CD4-positive, alpha-beta T cell treated with Interleukin-17A for 4 hours (primary cell): Measurements from ENCODE around the gene DISC1.

ENCODE experiments used
- DNase-seq: peaks from one replicate; pipeline ENCODE4 v3.0.0-alpha.2; 2020; ENCODE audit warnings: mixed read lengths

Gene DISC1

DNA sequence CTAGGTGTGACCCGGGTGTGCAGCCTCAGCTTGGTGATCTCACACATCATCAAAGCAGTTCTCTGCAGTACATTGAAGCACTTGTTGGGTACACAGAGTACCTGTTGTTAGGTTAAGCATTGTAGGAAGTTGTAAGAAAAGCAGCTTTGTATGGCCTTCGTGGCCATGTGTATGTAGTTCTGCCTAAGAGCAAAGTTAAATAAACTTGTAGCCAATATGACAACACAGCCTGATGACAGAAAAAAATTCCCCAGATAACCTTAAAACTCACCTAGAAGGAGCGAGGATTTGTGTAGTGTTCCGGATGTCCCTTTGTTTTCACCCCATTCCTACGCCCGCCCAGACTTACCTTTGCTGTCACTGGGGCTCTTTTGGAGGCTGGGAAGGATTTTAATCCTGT, 48.0 kb downstream of the DISC1 start:
- no peak for DNase-seq

DNA sequence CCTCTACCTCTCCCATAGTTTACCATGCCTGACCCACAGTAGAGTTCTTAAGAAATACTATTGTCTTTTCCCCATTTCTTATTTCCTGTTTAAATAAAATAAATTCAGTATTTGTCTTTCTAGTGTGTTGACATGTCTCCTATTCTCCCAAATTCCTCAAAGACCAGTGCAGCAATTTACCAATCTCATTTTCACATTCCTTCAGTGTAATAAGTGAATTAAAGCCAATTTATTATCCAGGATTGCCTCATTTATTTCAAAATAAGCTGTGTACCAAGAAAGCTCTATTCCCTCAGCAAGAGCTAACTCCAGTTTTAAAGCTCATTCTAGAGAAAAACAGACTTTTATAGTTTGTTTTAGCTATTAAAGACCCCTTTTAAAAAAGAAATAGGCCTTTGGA, 49.9 kb downstream of the DISC1 start:
- DNase-seq = no peak

DNA sequence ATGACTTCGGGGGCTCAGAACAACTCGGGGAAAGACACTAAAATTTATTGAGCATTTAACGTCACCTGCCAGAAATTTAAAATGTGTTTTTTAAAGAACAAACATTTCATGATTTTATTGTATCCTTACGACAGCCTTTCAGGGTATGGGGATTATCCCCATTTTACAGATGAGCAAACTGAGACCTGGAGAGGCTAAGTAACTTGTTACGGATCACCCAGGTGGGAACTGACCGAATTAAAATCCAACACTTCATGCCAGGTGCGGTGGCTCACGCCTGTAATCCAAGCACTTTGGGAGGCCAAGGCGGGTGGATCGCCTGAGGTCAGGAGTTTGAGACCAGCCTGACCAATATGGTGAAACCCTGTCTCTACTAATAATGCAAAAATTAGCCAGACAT, 50.9 kb downstream of the DISC1 start:
- DNase-seq = no peak

DNA sequence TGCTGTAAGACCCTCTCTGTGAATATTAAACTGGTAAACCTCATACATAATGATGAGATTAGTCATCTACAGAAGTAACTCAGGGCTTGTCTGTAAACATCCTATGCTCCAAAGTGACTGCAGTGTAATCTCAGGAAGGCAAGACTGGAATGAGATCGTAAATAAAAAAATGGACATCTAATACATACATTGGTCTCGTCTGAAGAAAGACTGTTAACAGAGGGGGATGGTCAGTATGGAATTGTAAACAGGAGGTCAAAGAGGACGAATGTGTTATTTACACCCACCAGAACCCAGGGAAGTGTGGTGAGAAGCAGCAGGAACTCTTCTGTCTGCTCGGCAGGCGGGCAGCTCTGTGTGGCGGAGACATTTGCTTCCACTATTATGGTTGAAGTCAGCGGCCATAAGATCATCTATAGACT, 51.4 kb downstream of the DISC1 start:
- no peak for DNase-seq

DNA sequence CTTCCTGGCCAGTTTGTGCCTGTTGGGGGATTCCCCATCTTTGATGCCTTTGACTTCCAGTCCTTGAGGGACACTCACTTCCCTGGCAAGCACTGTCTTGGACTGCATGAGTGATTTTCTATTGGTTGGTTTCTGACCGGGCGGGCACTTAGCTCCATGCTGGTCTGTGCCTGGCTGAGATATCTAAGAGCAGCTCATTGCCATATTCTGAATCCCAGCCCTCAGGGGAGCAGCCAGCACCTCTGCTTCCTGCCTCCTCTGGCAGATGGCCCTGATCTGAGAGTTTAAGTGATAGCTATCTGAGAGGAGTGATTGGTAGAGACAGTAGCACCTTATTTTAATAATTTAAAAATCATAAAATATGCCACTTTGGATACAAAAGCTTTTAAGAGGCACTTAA, 52.5 kb downstream of the DISC1 start:
- DNase-seq = no peak

DNA sequence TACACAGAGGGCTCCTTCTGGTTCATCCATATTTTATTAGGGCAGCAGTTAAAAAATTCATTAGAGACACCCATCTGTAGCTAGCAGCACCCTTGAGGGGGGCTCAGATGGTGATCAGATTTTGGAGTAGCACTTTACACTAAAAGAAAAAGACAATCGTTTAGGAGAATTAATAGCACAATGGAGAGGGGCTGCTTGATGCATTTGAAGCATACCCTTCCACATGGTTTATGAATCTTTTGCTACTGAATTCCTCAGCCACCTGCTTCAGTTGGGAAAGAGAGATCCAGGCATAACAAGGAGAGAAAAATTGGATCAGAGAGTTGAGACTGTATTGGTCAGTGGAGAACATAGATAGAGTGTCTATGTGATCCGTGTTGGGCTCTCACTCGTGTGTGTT, 54.4 kb downstream of the DISC1 start:
- no peak for DNase-seq

DNA sequence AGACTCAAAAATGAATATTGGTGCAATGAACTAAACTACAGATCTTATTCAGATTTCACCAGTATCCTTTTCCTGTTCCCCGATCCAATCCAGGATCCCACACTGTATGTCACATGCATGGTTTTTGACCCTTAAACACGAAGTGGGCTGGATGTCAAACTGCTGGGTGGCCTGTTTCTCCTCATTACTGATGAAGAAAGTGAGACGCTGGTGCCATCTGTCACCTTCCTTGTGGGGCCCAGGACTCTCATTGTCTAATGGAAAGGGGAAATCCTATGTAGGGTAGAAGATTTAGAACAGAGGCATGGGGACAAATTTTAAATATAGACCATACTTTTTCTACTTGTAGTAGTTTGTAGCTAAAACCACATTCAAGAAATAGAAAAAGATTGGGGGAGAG, 56.2 kb downstream of the DISC1 start:
- DNase-seq = no peak

DNA sequence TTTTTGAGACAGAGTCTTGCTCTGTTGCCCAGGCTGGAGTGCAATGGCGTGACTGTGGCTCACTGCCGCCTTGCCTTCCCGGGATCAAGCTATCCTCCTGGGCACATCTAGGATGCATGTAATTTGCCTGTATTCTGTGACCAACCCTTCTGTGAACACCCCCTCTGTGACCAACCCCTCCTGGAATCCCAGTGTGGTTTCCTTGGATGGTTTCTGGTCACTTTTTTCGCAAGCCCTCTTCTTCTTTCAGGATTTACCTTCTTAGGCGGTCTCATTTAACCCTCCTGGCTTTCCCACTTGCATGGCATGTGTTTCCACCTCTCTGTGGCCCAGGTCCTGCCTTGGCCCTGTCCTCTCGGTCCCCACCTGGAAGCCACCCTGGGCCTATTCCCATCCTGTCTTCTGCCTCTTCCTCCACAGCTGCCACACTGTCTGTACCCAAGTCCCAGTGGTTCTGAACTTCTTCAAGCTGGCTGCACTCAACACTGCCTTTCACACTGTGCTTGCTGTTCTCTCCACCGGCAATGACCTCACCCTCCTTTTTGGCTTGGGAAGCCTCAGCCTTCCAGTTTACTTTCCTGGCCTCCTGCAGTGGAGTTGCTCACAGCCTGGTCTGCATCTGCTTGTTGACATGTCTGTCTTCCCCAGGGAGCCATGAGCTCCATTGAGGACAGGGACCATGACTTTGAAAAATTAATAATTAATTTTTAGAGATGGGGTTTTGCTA, 57.0 kb downstream of the DISC1 start:
- no peak for DNase-seq

DNA sequence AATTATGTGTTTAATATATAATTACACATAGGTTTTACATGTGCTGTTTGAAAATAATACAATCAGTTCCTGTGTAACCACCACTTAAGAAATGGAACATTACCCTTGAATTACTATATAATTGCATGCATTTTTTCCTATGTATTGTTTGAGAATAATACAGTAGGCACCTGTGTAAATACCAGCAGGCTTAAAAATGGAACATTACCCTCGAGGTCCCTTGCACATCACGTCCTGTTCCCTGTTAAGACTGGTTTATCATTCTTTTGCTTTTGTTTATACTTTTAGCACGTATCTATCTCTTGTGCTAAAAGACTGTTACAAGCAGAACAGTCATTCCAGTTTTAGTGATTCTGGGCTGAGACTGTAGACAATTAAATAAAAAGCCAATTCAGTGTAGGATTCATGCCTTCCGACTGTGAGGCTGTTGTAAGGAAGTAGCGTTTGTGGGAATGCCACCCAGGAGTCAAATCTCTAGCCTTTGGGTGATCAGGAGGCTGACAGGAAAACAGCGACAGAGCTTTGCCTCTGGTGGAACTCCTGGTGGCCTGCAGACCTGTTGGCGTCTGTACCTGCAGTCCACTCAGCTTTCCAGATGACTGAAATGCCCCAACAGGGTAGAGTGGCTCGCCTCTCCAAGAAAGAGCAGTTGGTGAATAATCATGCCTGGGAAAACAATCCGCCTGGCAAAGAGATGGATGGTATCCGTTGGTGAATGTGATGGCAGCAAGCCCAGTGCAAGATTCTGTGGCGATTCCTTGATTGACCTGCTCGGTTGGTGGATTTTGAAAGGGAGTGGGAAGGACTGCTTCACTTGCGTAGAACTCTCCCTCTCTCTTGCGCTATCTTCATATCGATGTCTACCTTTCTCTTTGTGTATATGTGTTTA, 58.0 kb downstream of the DISC1 start:
- DNase-seq = no peak

DNA sequence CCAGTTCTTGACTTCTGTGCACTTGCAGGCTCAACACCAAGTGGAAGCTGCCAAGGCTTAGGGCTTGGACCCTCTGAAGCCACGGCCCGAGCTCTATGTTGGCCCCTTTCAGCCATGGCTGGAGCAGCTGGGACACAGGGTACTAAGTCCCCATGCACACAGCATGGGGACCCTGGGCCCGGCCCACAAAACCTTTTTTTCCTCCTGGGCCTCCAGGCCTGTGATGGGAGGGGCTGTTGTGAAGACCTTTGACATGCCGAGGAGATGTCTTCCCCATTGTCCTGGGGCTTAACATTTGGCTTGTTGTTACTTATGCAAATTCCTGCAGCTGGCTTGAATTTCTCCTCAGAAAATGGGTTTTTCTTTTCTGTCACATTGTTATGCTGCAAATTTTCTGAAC, 59.8 kb downstream of the DISC1 start:
- no peak for DNase-seq

DNA sequence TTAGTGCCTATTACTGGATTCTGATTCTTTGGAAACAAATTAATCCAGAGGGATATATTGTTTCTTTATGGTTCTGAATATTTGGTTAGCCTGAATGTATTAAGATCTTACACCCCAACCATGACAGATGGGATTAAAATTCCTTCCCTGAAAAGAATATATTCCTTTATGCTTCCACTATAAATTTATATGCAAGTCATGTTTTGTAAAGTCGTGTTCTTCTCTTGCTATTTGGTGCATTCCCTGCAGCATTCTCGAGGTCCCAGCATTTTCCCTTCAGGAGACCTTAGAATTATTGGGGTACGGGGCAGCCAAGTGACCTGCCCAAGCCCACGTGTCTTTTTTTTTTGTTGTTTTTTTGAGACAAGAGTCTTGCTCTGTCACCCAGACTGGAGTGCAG, 62.4 kb downstream of the DISC1 start:
- no peak for DNase-seq

DNA sequence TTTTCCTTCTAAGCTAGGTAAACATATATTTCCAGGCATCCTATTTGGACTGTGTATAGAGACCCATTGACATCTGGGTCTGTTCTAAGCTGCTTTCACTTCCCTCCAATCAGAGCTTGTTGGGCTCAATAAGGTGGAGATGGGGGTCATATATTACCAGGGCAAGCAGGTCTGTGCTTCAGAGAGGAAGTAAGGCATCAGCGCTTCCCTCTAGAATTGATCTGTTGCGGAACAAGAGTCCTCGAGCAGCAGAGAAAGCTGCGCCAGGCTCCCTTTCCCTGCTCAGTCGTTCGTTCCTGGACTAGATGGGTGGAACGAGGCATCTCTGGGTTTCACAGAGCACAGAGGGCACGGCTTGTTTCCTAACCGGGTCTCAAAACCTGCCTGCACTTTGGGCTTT, 63.5 kb downstream of the DISC1 start:
- DNase-seq = no peak

DNA sequence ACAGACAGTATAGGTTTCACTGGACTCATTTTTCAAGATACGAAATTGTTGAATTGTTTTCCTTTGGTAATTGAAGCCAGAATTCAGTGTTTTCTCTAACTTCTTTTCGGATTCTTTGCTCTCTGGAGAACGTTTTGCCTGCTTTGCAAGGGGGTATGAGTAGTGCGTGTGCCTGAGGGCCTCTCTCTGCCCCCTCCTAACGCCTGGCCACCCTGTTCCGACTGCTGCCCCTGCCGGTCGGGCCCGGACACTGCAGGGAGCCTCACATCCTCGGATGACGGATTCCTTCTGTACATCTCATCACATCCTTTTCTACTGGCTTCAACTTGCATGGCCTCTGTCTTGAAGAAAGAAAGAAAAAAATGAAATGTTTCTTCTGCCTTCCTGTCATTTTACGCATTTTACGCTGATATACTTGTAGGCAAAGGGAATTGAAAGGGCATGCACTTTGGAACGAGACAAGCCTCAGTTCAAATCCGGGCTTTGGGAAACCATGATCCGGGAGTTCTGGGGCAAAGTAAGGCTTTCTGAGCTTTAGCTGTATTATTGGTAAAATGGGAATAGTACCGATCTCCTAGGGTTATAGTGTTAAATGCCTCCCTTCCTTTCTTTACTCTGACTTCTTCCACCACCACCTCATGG, 65.1 kb downstream of the DISC1 start:
- DNase-seq = no peak

DNA sequence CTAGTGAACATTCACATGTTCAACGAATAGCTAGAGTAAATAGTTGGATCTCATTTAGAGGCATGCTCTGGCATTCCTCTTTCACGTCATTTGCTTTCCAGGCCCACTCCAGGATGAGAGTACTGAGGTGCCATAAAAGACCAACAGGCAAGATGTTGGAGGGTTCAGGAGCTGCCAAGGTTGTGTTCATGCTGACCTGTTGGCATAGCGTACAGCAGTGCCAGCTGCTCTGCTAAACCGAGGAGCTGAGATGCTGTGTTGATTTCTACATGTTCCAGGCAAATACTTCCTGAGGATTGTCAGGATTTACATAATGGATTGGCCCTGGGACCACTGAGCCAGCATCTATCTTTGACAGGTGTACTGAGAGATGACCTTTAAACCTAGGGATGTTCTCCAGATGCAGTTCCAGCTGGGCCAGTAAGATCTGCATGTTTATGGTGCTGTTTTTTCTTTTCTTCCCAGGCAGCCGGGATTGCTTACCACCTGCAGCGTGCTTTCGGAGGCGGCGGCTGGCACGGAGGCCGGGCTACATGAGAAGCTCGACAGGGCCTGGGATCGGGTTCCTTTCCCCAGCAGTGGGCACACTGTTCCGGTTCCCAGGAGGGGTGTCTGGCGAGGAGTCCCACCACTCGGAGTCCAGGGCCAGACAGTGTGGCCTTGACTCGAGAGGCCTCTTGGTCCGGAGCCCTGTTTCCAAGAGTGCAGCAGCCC, 66.9 kb downstream of the DISC1 start:
- DNase-seq = no peak

DNA sequence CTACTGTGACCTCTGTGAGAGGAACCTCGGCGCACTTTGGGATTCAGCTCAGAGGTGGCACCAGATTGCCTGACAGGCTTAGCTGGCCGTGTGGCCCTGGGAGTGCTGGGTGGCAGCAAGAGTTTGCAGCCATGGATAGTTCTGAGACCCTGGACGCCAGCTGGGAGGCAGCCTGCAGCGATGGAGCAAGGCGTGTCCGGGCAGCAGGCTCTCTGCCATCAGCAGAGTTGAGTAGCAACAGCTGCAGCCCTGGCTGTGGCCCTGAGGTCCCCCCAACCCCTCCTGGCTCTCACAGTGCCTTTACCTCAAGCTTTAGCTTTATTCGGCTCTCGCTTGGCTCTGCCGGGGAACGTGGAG, 67.5 kb downstream of the DISC1 start:
- DNase-seq = no peak

DNA sequence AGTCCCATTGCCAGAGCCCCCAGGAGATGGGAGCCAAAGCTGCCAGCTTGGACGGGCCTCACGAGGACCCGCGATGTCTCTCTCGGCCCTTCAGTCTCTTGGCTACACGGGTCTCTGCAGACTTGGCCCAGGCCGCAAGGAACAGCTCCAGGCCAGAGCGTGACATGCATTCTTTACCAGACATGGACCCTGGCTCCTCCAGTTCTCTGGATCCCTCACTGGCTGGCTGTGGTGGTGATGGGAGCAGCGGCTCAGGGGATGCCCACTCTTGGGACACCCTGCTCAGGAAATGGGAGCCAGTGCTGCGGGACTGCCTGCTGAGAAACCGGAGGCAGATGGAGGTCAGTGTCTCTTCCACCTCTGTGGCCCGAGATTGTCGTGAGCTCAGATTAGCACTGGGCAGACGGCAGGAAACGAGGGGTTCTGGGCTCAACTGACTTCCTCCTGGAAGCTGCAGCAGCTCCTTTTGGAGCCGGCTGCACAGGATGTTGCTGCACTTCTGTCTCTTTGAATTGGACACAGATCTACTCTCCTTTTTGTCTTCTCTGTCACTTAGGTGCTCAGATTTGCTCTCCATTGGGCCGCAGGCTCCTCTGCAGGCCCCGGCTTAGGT, 68.0 kb downstream of the DISC1 start:
- DNase-seq = no peak

DNA sequence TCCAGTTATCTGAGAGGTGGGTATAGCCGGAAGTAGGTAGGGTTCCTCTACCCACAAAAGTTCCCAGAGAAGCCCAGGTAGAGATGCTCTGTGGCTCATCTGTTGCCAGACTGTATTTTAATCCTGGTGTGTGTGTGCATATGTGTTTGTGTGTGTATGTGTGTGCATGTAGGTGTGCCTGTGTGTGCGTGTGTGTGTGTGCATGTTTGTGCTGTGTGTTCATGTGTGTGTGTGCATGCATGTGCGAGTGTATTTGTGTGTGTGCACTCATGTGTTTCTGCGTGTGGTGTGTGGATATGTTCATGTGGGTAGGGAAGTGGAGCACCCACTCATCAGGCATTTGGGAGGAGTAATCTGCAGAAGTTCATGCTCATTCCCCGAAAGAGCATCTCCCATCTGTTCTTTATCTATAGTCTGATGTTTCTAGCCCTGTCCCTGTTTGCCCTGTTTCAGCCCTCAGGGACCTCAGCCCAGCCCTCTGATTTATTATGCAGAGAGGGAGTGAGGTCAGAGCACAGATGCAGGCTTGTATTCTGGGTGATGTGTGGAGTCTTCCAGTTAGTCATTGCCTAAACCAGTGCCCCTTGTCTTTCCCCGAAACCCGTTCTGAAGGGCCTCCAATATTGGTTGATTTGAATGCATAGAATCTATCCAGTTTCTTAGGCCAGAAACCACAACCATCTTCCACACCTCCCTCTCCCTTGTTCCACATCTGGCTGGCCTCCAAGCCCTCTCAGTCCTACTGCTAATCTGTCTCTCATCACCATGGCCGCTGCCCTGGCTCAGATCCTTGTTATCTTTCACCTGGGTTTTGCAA, 69.1 kb downstream of the DISC1 start:
- DNase-seq = no peak

DNA sequence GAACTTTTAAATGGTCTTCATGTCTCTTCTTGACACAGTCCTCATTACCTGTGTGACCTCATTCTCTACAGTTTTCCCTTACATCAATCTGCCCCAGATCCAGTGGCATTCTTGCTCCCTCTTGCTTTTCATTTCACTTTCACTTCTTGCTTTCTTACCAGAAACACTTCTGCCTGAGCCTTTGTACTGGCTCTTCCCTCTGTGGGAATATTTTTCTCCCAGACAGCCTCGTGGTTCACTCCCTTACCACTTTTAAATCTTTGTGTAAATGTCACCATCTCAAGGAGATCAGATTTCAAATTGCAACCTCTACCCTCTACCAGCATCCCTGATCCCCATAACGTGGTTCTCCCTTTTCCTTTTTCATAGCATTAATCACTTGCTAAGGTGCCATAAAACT, 73.2 kb downstream of the DISC1 start:
- no peak for DNase-seq

DNA sequence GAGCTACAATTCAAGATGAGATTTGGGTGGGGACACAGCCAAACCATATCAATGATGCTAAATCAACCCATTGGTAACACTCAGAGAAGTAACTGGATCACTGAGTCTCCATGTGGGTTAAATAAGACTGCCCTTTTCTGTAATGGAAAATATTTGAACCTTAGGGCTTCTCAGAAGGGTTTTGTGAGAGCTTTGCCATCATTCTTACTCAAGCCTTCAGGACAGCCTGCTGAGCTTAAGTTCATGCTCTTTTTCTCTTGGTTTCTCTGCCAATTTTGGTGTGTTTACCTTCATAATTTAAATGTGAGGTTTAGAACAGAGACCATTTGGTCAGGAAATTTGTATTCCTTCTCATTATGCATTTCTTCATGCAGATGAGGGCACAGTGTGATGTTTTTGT, 74.7 kb downstream of the DISC1 start:
- no peak for DNase-seq

DNA sequence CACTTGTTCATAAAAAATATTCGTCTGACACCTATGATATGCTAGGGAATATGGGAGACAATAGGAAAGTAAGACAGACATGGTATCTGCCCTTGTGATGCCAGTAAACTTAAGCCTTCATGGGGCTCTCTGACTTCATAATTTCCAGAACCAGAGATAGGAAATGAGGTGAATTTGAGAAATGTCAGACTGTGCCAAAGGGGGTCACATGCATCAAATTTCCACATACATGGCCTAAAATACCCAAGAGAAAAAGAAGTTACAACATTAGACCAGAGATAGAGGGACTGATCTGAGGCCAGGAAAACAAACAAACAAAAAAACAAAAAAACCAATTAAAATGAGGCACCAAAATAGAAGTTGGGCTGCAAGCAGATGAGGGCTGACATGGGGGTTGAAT, 75.7 kb downstream of the DISC1 start:
- DNase-seq = no peak

DNA sequence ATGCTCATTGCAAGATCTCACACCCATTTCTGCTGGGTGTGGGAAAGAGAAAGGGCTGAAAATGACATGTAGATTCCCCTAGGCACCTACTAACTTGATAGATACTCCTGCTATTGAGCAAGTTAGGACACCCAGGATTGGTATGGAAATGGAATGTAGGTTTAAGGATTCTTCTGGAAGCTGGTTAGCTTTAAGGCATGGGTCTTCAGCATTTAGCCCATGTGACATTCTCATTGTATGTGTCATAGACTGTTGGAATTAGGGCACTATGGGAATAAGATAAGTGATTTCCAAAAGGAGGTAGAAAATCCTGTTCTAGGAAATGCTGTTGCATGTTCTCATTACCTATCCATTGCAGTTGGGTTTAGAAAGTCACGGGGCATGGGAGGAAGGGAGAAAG, 76.2 kb downstream of the DISC1 start:
- no peak for DNase-seq
